Sigmoid colon (tissue), 7 donors: Measurements from ENCODE around the gene CANT1. TPM values are rescaled to one million over a fixed set of nuclear protein-coding genes. Genes with fewer than 3 reads are reported as not detected.

Source experiments
- DNase-seq: peaks from one replicate; pipeline ENCODE4 v3.0.0-alpha.2; 2019
- H3K27ac ChIP-seq, 4 donors: fragments of 200-600 bp; sonication (generic); one replicate each; pipeline ENCODE4 v1.5.1; 2016 to 2019; ENCODE audit warnings: mild to moderate bottlenecking in 1 of 4
- H3K27me3 ChIP-seq, 3 donors: fragments of 200-600 bp; sonication (generic); one replicate each; pipeline ENCODE4 v1.5.1; 2019; ENCODE audit warnings: mild to moderate bottlenecking in 1 of 3
- H3K36me3 ChIP-seq, 4 donors: fragments of 200-600 bp; sonication (generic); one replicate each; pipeline ENCODE4 v1.5.1; 2016 to 2019
- H3K4me1 ChIP-seq, 4 donors: fragments of 200-600 bp; sonication (generic); one replicate each; pipeline ENCODE4 v1.5.1; 2017 to 2019
- H3K4me3 ChIP-seq, 4 donors: fragments of 200-600 bp; sonication (generic); one replicate each; pipeline ENCODE4 v1.5.1; 2017 to 2019; ENCODE audit warnings: mild to moderate bottlenecking in 2 of 4, moderate library complexity in 1 of 4
- H3K9me3 ChIP-seq, 4 donors: fragments of 200-600 bp in 3 of 4; sonication (generic) in 3 of 4; one replicate each; pipeline versions ENCODE4 v1.5.1 to v1.6.1; 2013 to 2019
- EP300 ChIP-seq, 4 donors: sonication (generic); formaldehyde crosslinking; IDR thresholded peaks; one replicate each; pipeline ENCODE4 v1.6.1; 2017; ENCODE audit warnings: antibody characterized with exemption in 4 of 4
- POLR2A ChIP-seq, 2 donors: fragments of 450-650 bp; IDR thresholded peaks; one replicate each; pipeline ENCODE4 v1.6.1; 2016; ENCODE audit warnings: antibody characterized with exemption in 2 of 2, mild to moderate bottlenecking in 2 of 2, moderate library complexity in 2 of 2
- POLR2AphosphoS5 ChIP-seq, 4 donors: sonication (generic); formaldehyde crosslinking; IDR thresholded peaks; one replicate each; pipeline ENCODE4 v1.6.1; 2017; ENCODE audit warnings: antibody characterized with exemption in 4 of 4
- WGBS, 2 donors: extraction: QIAGEN DNeasy Blood & Tissue Kit; methylation state at CpG; one replicate each; pipeline ENCODE4 v1.1.7; 2013; 5-methylcytosine and 5-hydroxymethylcytosine counted together
- intact Hi-C: fragments of 100-400 bp; cut with DNase I; formaldehyde crosslinking; loops from one replicate; pipeline ENCODE4 v1.15.1; 2023
- polyA plus RNA-seq, 3 donors: library from polyadenylated mRNA; stranded (reverse); fragments of 200-250 nt; gene quantifications; one replicate each; pipeline ENCODE4 v1.2.3, GENCODE V29; 2013
- total RNA-seq, 4 donors: library from RNA; depleted of rRNA; stranded (reverse); fragments of >200 nt; gene quantifications; one replicate each; pipeline ENCODE4 v1.1.0, GENCODE V29; 2016
- TF ChIP-seq, protein P1 (sequence below), 4 experiments: fragments of 450-650 bp in 3 of 4; fragments of 200-600 bp in 1 of 4; IDR thresholded peaks; one replicate each; pipeline ENCODE4 v1.5.1; 2016 to 2019; ENCODE audit warnings: antibody characterized with exemption in 4 of 4, mild to moderate bottlenecking in 3 of 4, moderate library complexity in 2 of 4
- donor health status: healthy with polysubstance abuse.
- donor health status: Bipolar disorder and iron deficiency.
- donor health status: healthy.

The CANT1 gene
- total and polyA plus RNA-seq, 7 donors, result 11.1 to 132 (median 19.1) TPM

DNA sequence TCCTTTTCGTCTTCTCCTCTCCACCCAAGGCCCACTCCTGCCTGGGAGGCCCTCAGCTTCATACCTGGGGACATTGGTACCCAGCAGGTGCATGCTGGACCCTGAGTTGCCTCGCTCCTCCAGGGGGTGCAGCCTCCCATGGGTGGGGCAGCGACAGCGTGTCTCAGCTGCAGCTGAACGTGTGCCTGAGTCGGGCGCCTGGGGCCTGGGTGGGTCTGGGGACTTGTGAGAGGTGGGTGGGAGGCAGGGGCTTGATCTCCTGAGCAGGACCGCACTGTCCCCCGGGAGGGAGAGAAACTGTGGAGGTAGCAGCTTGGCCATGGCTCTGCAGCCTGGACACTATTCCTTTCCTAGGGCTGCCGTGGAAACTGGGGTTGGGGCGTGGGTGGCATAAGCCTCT lies 40.3 kb upstream of the CANT1 start:
- Histone ChIP-seq H3K27ac (no peak overlapping the region), H3K36me3 (peaks cover 0 to 21% (median 2%) of the 10 kb centered on the region in 4 donors), H3K4me3 (no peak overlapping the region), H3K27me3 (no peaks in the 10 kb centered on the region), H3K4me1 (peaks cover 0 to 10% (median 7%) of the 10 kb centered on the region in 4 donors), H3K9me3 (peaks cover 0 to 2% (median 0%) of the 10 kb centered on the region in 4 donors)
- TF ChIP-seq, protein P1, sequence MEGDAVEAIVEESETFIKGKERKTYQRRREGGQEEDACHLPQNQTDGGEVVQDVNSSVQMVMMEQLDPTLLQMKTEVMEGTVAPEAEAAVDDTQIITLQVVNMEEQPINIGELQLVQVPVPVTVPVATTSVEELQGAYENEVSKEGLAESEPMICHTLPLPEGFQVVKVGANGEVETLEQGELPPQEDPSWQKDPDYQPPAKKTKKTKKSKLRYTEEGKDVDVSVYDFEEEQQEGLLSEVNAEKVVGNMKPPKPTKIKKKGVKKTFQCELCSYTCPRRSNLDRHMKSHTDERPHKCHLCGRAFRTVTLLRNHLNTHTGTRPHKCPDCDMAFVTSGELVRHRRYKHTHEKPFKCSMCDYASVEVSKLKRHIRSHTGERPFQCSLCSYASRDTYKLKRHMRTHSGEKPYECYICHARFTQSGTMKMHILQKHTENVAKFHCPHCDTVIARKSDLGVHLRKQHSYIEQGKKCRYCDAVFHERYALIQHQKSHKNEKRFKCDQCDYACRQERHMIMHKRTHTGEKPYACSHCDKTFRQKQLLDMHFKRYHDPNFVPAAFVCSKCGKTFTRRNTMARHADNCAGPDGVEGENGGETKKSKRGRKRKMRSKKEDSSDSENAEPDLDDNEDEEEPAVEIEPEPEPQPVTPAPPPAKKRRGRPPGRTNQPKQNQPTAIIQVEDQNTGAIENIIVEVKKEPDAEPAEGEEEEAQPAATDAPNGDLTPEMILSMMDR (IDR thresholded peaks at IDR 0.05), result no peak
- TF ChIP-seq POLR2A (IDR thresholded peaks at IDR 0.05) (no peak), EP300 (IDR thresholded peaks at IDR 0.05) (no peak)
- WGBS, 2 donors, result 92 to 93% methylated on average over 11 of the region's 11 CpGs
- DNase-seq, result peak; percentile 56
- intact Hi-C loops, result no loop called here

DNA sequence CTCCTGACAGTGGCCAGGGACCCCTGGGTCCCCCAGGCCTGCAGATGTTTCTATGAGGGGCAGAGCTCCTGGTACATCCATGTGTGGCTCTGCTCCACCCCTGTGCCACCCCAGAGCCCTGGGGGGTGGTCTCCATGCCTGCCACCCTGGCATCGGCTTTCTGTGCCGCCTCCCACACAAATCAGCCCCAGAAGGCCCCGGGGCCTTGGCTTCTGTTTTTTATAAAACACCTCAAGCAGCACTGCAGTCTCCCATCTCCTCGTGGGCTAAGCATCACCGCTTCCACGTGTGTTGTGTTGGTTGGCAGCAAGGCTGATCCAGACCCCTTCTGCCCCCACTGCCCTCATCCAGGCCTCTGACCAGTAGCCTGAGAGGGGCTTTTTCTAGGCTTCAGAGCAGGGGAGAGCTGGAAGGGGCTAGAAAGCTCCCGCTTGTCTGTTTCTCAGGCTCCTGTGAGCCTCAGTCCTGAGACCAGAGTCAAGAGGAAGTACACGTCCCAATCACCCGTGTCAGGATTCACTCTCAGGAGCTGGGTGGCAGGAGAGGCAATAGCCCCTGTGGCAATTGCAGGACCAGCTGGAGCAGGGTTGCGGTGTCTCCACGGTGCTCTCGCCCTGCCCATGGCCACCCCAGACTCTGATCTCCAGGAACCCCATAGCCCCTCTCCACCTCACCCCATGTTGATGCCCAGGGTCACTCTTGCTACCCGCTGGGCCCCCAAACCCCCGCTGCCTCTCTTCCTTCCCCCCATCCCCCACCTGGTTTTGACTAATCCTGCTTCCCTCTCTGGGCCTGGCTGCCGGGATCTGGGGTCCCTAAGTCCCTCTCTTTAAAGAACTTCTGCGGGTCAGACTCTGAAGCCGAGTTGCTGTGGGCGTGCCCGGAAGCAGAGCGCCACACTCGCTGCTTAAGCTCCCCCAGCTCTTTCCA lies 39.5 kb upstream of the CANT1 start:
- no peak overlapping the region for H3K27ac ChIP-seq
- peaks cover 0 to 10% (median 7%) of the 10 kb centered on the region in 4 donors for H3K4me1 ChIP-seq
- peaks cover 0 to 21% (median 2%) of the 10 kb centered on the region in 4 donors for H3K36me3 ChIP-seq
- H3K27me3 ChIP-seq, result no peaks in the 10 kb centered on the region
- TF ChIP-seq EP300 (IDR thresholded peaks at IDR 0.05), result no peak
- TF ChIP-seq POLR2AphosphoS5 (IDR thresholded peaks at IDR 0.05), result no peak
- TF ChIP-seq, protein P1 (IDR thresholded peaks at IDR 0.05), result no peak
- no peak for TF ChIP-seq POLR2A (IDR thresholded peaks at IDR 0.05)
- H3K9me3 ChIP-seq, result no peaks in the 10 kb centered on the region
- no peak overlapping the region for H3K4me3 ChIP-seq
- intact Hi-C loops, result no loop called here
- 88 to 91% methylated on average over 21 of the region's 21 CpGs for WGBS, 2 donors
- DNase-seq, result peak; percentile 55

DNA sequence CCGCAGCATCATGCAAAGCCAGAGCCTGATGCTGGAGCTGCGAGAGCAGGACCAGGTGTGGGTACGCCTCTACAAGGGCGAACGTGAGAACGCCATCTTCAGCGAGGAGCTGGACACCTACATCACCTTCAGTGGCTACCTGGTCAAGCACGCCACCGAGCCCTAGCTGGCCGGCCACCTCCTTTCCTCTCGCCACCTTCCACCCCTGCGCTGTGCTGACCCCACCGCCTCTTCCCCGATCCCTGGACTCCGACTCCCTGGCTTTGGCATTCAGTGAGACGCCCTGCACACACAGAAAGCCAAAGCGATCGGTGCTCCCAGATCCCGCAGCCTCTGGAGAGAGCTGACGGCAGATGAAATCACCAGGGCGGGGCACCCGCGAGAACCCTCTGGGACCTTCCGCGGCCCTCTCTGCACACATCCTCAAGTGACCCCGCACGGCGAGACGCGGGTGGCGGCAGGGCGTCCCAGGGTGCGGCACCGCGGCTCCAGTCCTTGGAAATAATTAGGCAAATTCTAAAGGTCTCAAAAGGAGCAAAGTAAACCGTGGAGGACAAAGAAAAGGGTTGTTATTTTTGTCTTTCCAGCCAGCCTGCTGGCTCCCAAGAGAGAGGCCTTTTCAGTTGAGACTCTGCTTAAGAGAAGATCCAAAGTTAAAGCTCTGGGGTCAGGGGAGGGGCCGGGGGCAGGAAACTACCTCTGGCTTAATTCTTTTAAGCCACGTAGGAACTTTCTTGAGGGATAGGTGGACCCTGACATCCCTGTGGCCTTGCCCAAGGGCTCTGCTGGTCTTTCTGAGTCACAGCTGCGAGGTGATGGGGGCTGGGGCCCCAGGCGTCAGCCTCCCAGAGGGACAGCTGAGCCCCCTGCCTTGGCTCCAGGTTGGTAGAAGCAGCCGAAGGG lies 38.6 kb upstream of the CANT1 start:
- Histone ChIP-seq H3K27ac (peak overlapping the region in 1 of 4 donors; percentile 43), H3K9me3 (no peaks in the 10 kb centered on the region), H3K4me1 (peaks cover 0 to 10% (median 7%) of the 10 kb centered on the region in 4 donors), H3K4me3 (no peak overlapping the region), H3K27me3 (no peaks in the 10 kb centered on the region), H3K36me3 (peaks cover 0 to 21% (median 2%) of the 10 kb centered on the region in 4 donors)
- intact Hi-C loops, result no loop called here
- WGBS, 2 donors, result 55 to 86% methylated on average over 41 of the region's 41 CpGs
- TF ChIP-seq POLR2A (IDR thresholded peaks at IDR 0.05), result no peak
- peak; percentile 61 for DNase-seq

DNA sequence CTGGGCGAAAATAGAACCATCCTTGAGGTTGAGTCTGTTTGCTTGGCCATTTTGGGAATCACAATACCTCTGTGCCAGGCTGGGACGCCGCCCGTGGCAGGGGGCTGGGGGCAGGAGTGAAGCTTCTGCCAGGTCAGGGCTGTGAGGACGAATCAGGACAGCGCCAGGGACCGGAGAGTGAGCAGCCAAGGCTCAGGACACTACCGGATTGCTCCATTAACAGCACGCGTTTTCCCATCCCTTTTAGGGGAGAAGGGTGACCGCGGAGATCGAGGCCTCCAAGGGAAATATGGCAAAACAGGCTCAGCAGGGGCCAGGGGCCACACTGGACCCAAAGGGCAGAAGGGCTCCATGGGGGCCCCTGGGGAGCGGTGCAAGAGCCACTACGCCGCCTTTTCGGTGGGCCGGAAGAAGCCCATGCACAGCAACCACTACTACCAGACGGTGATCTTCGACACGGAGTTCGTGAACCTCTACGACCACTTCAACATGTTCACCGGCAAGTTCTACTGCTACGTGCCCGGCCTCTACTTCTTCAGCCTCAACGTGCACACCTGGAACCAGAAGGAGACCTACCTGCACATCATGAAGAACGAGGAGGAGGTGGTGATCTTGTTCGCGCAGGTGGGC lies 37.8 kb upstream of the CANT1 start:
- Histone ChIP-seq H3K36me3 (peaks cover 0 to 21% (median 2%) of the 10 kb centered on the region in 4 donors), H3K27ac (peak overlapping the region; percentile 5 to 49 (median 35)), H3K4me3 (no peak overlapping the region), H3K27me3 (no peaks in the 10 kb centered on the region), H3K4me1 (peaks cover 0 to 10% (median 7%) of the 10 kb centered on the region in 4 donors), H3K9me3 (no peaks in the 10 kb centered on the region)
- peak; percentile 73 for DNase-seq
- intact Hi-C loops, result no loop called here
- TF ChIP-seq, protein P1 (IDR thresholded peaks at IDR 0.05), result no peak
- TF ChIP-seq POLR2AphosphoS5 (IDR thresholded peaks at IDR 0.05), result no peak
- TF ChIP-seq EP300 (IDR thresholded peaks at IDR 0.05), result no peak
- 93 to 96% methylated on average over 30 of the region's 30 CpGs for WGBS, 2 donors
